HL-60 (cell line): ENCODE measurements around the gene KNL1.

Experiments used
- DNase-seq, 2 experiments: peaks; one replicate each; pipeline ENCODE4 v3.0.0-alpha.2; 2010 to 2020; ENCODE audit warnings: low read depth in 1 of 2, low spot score in 1 of 2
- H3K27ac ChIP-seq: fragments of 250-450 bp; sonication (Bioruptor Pico); replicated peaks from 2 replicates; pipeline ENCODE4 v1.5.1; 2020; ENCODE audit warnings: mild to moderate bottlenecking, moderate library complexity
- H3K27me3 ChIP-seq: fragments of 250-450 bp; sonication (Bioruptor Pico); 2 replicates; pipeline ENCODE4 v1.5.1; 2021; ENCODE audit warnings: mild to moderate bottlenecking, moderate library complexity; ENCODE audit not compliant: insufficient read depth, poor library complexity, severe bottlenecking
- H3K4me3 ChIP-seq: replicated peaks from 2 replicates; pipeline ENCODE4 v1.5.1; 2011; ENCODE audit warnings: mild to moderate bottlenecking, control low read depth, low read length; ENCODE audit not compliant: insufficient read depth
- GABPA ChIP-seq: IDR thresholded peaks from 2 replicates; pipeline ENCODE4 v1.6.1; 2012; ENCODE audit warnings: low read depth
- POLR2AphosphoS5 ChIP-seq: IDR thresholded peaks from 2 replicates; pipeline ENCODE4 v1.6.1; 2012; ENCODE audit warnings: low read depth
- SPI1 ChIP-seq: IDR thresholded peaks from 2 replicates; pipeline ENCODE4 v1.6.1; 2012; ENCODE audit warnings: low read depth, mild to moderate bottlenecking, borderline replicate concordance
- long read RNA-seq: library from polyadenylated mRNA; unstranded; transcript quantifications from one replicate; pipeline ENCODE4 v2.0.0, GENCODE V29; 2020
- TF ChIP-seq, protein P1 (sequence below): IDR thresholded peaks from 2 replicates; pipeline ENCODE4 v1.6.1; 2012; ENCODE audit warnings: low read depth; ENCODE audit not compliant: insufficient replicate concordance
- TF ChIP-seq, protein P2 (sequence below): IDR thresholded peaks from one replicate; pipeline ENCODE4 v1.5.1; 2011; ENCODE audit warnings: low read length, control low read depth, inconsistent platforms; ENCODE audit not compliant: insufficient read depth

KNL1 gene, protein sequence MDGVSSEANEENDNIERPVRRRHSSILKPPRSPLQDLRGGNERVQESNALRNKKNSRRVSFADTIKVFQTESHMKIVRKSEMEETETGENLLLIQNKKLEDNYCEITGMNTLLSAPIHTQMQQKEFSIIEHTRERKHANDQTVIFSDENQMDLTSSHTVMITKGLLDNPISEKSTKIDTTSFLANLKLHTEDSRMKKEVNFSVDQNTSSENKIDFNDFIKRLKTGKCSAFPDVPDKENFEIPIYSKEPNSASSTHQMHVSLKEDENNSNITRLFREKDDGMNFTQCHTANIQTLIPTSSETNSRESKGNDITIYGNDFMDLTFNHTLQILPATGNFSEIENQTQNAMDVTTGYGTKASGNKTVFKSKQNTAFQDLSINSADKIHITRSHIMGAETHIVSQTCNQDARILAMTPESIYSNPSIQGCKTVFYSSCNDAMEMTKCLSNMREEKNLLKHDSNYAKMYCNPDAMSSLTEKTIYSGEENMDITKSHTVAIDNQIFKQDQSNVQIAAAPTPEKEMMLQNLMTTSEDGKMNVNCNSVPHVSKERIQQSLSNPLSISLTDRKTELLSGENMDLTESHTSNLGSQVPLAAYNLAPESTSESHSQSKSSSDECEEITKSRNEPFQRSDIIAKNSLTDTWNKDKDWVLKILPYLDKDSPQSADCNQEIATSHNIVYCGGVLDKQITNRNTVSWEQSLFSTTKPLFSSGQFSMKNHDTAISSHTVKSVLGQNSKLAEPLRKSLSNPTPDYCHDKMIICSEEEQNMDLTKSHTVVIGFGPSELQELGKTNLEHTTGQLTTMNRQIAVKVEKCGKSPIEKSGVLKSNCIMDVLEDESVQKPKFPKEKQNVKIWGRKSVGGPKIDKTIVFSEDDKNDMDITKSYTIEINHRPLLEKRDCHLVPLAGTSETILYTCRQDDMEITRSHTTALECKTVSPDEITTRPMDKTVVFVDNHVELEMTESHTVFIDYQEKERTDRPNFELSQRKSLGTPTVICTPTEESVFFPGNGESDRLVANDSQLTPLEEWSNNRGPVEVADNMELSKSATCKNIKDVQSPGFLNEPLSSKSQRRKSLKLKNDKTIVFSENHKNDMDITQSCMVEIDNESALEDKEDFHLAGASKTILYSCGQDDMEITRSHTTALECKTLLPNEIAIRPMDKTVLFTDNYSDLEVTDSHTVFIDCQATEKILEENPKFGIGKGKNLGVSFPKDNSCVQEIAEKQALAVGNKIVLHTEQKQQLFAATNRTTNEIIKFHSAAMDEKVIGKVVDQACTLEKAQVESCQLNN (N-terminal part only)
- long read RNA-seq, full-length matches to known transcripts = 33 of 47 reads
- long read RNA-seq, partial matches to known transcripts = 4 of 47 reads
- long read RNA-seq, other reads (novel, unspliced or antisense) = 10 of 47 reads

DNA sequence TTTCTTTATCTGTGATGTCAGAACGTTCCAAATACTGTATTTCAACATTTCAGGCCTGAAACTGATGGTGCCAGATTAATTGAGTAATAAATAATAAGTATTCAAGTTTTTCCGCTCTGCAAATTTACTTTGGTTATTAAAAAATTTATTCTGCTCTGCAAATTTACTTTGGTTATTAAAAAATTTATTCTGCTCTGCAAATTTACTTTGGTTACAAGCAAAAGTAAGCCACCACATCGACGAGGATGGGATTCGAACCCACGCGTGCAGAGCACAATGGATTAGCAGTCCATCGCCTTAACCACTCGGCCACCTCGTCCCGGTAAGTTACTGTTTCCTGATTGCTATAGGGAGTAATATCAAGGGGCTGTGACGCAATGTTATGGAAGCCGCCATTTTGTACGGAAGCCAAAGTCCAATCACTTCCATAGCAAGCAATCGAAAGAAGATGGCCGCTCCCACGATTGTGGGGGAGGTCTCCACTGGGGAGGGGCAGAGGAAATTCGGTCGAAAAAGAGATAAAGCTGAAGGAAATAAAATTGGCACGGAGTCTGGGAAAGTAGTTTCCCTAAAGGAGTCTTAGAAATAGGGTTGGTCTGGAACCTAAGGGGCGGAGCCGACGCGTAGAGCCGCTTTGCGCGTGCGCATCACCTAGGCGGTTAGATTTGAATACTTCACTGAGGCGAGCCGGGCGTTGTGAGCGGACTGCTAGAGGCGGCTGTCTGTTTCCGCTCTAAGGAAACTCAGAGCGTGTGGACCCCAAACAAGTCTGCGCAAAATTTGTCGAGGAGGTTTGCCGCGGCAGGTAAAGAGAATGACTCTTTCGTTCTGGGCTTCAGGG is at the start of gene KNL1:
Gene KNL1 (plus strand): TSS at position 662 of the 841 bp plus-strand sequence. CDS start 8,683 bp downstream, outside the sequence.
- Histone ChIP-seq H3K4me3 (peak within 1 kb of the TSS; percentile 73), H3K27me3 (no peaks in the 10 kb centered on the region), H3K27ac (peak within 1 kb of the TSS; percentile 92)
- peak; percentile 71 to 90 for DNase-seq
- TF ChIP-seq, protein P1, sequence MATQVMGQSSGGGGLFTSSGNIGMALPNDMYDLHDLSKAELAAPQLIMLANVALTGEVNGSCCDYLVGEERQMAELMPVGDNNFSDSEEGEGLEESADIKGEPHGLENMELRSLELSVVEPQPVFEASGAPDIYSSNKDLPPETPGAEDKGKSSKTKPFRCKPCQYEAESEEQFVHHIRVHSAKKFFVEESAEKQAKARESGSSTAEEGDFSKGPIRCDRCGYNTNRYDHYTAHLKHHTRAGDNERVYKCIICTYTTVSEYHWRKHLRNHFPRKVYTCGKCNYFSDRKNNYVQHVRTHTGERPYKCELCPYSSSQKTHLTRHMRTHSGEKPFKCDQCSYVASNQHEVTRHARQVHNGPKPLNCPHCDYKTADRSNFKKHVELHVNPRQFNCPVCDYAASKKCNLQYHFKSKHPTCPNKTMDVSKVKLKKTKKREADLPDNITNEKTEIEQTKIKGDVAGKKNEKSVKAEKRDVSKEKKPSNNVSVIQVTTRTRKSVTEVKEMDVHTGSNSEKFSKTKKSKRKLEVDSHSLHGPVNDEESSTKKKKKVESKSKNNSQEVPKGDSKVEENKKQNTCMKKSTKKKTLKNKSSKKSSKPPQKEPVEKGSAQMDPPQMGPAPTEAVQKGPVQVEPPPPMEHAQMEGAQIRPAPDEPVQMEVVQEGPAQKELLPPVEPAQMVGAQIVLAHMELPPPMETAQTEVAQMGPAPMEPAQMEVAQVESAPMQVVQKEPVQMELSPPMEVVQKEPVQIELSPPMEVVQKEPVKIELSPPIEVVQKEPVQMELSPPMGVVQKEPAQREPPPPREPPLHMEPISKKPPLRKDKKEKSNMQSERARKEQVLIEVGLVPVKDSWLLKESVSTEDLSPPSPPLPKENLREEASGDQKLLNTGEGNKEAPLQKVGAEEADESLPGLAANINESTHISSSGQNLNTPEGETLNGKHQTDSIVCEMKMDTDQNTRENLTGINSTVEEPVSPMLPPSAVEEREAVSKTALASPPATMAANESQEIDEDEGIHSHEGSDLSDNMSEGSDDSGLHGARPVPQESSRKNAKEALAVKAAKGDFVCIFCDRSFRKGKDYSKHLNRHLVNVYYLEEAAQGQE = no peak
- TF ChIP-seq POLR2AphosphoS5 (0 out of 2 replicates have a peak, but pooled peaks have one; percentile 35), GABPA (0 out of 2 replicates have a peak, but pooled peaks have one; percentile 32), SPI1 (peak; percentile 26; the same call in 1 of the 2 replicates)

DNA sequence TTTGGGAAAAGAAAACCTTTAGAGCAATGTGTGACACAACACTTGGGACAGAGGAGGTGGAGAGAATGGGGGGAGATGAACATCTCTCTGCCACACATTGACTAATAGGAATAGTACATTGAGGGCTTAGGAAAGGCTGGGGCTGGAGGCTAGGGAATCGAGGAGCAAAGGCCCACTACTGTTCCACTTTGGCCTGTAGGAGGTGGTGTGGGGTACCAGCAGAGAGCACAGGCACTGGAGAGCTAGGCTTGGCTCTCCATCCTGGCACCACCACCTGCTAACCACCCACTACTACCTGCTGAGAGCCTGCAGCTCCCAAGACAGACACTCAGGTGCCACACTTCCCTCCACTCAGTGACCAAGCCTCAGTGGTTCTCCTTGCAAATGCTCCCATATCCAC is 48.6 kb upstream of the KNL1 start:
- DNase-seq = no peak
- Histone ChIP-seq H3K4me3 (no peak overlapping the region), H3K27me3 (no peaks in the 10 kb centered on the region), H3K27ac (no peak overlapping the region)
- TF ChIP-seq POLR2AphosphoS5 = no peak
- no peak for TF ChIP-seq SPI1
- TF ChIP-seq, protein P2, sequence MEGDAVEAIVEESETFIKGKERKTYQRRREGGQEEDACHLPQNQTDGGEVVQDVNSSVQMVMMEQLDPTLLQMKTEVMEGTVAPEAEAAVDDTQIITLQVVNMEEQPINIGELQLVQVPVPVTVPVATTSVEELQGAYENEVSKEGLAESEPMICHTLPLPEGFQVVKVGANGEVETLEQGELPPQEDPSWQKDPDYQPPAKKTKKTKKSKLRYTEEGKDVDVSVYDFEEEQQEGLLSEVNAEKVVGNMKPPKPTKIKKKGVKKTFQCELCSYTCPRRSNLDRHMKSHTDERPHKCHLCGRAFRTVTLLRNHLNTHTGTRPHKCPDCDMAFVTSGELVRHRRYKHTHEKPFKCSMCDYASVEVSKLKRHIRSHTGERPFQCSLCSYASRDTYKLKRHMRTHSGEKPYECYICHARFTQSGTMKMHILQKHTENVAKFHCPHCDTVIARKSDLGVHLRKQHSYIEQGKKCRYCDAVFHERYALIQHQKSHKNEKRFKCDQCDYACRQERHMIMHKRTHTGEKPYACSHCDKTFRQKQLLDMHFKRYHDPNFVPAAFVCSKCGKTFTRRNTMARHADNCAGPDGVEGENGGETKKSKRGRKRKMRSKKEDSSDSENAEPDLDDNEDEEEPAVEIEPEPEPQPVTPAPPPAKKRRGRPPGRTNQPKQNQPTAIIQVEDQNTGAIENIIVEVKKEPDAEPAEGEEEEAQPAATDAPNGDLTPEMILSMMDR = no peak
- TF ChIP-seq, protein P1 = no peak
- TF ChIP-seq GABPA = no peak

DNA sequence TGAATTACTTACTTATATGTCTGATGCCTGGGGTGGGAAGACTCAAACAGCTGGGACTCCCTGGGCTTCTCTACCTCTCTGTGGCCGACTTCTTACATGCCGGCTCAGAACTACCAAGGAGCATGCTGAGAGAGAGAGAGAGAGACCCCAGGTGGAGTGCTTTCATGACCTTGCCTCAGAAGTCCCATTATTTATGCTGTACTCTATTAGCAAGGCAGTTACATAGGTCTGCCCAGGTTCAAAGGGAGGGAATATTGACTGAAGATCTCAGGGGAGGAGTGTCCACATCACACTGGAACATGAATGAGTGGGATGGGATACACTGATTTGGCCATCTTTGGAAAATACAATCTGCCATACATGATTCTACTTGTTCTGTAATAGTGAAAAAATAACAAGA is 45.4 kb upstream of the KNL1 start:
- DNase-seq = no peak
- TF ChIP-seq, protein P1 = no peak
- TF ChIP-seq POLR2AphosphoS5 (no peak), SPI1 (no peak), GABPA (no peak)
- TF ChIP-seq, protein P2 = no peak
- Histone ChIP-seq H3K4me3 (no peak overlapping the region), H3K27ac (no peak overlapping the region), H3K27me3 (no peaks in the 10 kb centered on the region)
